DND-41 (cell line): ENCODE data around the gene ARL2BP.

Source experiments
- ATAC-seq: fragments of 200-7000 bp; cut with Tn5 transposase; 3 replicates; pipeline ENCODE4 v1.9.1; 2021; ENCODE audit warnings: low read depth; ENCODE audit not compliant: insufficient read depth
- DNase-seq: peaks from one replicate; pipeline ENCODE4 v3.0.0-alpha.2; 2020
- H2AFZ ChIP-seq: 2 replicates; pipeline ENCODE4 v1.6.0; 2012; ENCODE audit warnings: low read depth, low read length
- H3K27ac ChIP-seq: 2 replicates; pipeline ENCODE4 v1.5.1; 2012; ENCODE audit warnings: low read length, inconsistent platforms
- H3K27me3 ChIP-seq: fragments of 200-600 bp; sonication (generic); 2 replicates; pipeline ENCODE4 v1.6.0; 2012; ENCODE audit warnings: low read length, mild to moderate bottlenecking, inconsistent platforms; ENCODE audit not compliant: insufficient read depth, poor library complexity
- H3K36me3 ChIP-seq: 2 replicates; pipeline ENCODE4 v1.5.1; 2012; ENCODE audit warnings: low read length, inconsistent platforms; ENCODE audit not compliant: insufficient read depth
- H3K4me1 ChIP-seq: 2 replicates; pipeline ENCODE4 v1.5.1; 2012; ENCODE audit warnings: mild to moderate bottlenecking, low read length; ENCODE audit not compliant: insufficient read depth
- H3K4me2 ChIP-seq: 2 replicates; pipeline ENCODE4 v1.6.0; 2012; ENCODE audit warnings: mild to moderate bottlenecking, moderate library complexity, low read length, inconsistent platforms; ENCODE audit not compliant: insufficient read depth
- H3K4me3 ChIP-seq, 2 experiments: fragments of 200-600 bp in 1 of 2; shearing (Covaris generic) in 1 of 2; 2 replicates each; pipeline ENCODE4 v1.5.1; 2012 to 2016; ENCODE audit warnings: inconsistent platforms in 2 of 2, low read length in 2 of 2, mild to moderate bottlenecking in 2 of 2, low read depth in 1 of 2, moderate library complexity in 1 of 2
- H3K79me2 ChIP-seq: 2 replicates; pipeline ENCODE4 v1.6.0; 2012; ENCODE audit warnings: low read length, inconsistent platforms; ENCODE audit not compliant: insufficient read depth
- H3K9ac ChIP-seq: 2 replicates; pipeline ENCODE4 v1.6.0; 2012; ENCODE audit warnings: low read depth, mild to moderate bottlenecking, inconsistent platforms, low read length, moderate library complexity
- H3K9me3 ChIP-seq: 2 replicates; pipeline ENCODE4 v1.5.1; 2012; ENCODE audit warnings: low read length, moderate library complexity, mild to moderate bottlenecking, inconsistent platforms; ENCODE audit not compliant: insufficient read depth, severe bottlenecking
- H4K20me1 ChIP-seq: 2 replicates; pipeline ENCODE4 v1.6.0; 2012; ENCODE audit warnings: low read length; ENCODE audit not compliant: insufficient read depth
- EZH2 ChIP-seq: IDR thresholded peaks from 3 replicates; pipeline ENCODE4 v1.6.1; 2012; ENCODE audit warnings: borderline replicate concordance, low read depth, mild to moderate bottlenecking, moderate library complexity, low read length, inconsistent platforms; ENCODE audit not compliant: severe bottlenecking
- TF ChIP-seq, protein P1 (sequence below): IDR thresholded peaks from 2 replicates; pipeline ENCODE4 v1.5.1; 2012; ENCODE audit warnings: borderline replicate concordance, low read length, moderate library complexity, mild to moderate bottlenecking; ENCODE audit not compliant: poor library complexity, severe bottlenecking; ENCODE audit errors: extremely low read depth

The ARL2BP gene

DNA sequence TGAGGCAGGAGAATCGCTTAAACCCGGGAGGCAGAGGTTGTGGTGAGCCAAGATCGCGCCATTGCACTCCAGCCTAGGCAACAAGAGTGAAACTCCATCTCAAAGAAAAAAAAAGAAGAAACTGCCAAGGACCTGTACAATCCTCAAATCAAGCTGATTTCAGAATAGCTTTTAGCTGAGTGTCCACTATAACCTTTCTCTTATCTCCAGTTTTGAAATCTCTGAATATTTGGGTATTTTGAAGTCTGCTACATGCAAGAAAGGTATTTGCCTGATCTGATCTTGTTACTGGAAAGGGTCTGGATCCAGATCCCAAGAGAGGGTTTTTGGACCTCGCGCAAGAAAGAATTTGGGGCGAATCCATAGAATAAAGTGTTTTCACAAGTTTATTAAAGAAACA is 19.1 kb upstream of the ARL2BP start:
- H3K4me2 ChIP-seq = no peak overlapping the region
- H2AFZ ChIP-seq = no peak overlapping the region
- no peaks in the 10 kb centered on the region for H3K27me3 ChIP-seq
- ATAC-seq (no peak), DNase-seq (no peak)
- TF ChIP-seq EZH2 = no peak
- TF ChIP-seq, protein P1, sequence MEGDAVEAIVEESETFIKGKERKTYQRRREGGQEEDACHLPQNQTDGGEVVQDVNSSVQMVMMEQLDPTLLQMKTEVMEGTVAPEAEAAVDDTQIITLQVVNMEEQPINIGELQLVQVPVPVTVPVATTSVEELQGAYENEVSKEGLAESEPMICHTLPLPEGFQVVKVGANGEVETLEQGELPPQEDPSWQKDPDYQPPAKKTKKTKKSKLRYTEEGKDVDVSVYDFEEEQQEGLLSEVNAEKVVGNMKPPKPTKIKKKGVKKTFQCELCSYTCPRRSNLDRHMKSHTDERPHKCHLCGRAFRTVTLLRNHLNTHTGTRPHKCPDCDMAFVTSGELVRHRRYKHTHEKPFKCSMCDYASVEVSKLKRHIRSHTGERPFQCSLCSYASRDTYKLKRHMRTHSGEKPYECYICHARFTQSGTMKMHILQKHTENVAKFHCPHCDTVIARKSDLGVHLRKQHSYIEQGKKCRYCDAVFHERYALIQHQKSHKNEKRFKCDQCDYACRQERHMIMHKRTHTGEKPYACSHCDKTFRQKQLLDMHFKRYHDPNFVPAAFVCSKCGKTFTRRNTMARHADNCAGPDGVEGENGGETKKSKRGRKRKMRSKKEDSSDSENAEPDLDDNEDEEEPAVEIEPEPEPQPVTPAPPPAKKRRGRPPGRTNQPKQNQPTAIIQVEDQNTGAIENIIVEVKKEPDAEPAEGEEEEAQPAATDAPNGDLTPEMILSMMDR = no peak
- no peak overlapping the region for H3K27ac ChIP-seq
- no peaks in the 10 kb centered on the region for H3K9me3 ChIP-seq
- H3K4me1 ChIP-seq = no peaks in the 10 kb centered on the region
- H4K20me1 ChIP-seq = no peaks in the 10 kb centered on the region
- H3K36me3 ChIP-seq = peaks cover 85% of the 10 kb centered on the region
- no peak overlapping the region for H3K4me3 ChIP-seq
- no peaks in the 10 kb centered on the region for H3K79me2 ChIP-seq
- H3K9ac ChIP-seq = no peak overlapping the region

DNA sequence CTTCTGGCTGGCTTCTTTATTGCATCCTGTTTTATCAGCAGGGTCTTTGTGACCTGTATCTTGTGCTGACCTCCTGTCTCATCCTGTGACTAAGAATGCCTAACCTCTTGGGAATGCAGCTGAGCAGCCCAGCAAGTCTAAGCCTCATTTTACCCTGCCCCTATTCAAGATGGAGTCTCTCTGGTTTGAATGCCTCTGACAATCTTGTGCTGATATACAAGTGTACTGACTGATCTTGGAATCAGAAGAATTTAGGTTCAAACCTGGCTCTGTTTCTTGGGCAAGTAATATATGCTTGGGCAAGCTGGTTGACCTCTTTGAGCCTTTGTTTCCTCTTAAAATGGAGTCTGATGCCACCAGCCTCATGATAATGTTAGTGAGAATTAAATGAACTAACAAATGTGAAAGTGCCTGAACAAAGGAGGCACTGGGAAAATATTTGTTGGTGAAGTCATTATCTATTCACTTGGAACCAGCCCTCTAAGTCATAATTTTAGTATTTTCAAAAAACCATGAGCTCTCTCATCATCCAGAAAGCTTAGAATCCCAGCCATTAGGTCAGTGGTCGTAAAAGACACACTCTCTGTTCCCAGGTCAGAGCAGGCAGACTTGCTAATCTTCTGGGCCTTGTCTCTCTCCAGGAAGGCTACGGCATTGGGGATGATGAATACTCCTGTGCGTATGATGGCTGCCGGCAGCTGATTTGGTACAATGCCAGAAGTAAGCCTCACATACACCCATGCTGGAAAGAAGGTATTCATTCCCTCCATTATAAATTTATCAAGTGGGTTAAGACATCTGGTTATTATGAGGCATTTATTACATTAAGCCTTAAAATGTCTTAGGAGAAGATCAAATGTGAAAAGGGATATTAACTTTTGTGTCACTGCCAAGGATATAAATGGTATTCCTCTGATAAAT is 18.1 kb upstream of the ARL2BP start:
- no peak for DNase-seq
- Histone ChIP-seq H3K27ac (no peak overlapping the region), H3K4me1 (no peaks in the 10 kb centered on the region)

DNA sequence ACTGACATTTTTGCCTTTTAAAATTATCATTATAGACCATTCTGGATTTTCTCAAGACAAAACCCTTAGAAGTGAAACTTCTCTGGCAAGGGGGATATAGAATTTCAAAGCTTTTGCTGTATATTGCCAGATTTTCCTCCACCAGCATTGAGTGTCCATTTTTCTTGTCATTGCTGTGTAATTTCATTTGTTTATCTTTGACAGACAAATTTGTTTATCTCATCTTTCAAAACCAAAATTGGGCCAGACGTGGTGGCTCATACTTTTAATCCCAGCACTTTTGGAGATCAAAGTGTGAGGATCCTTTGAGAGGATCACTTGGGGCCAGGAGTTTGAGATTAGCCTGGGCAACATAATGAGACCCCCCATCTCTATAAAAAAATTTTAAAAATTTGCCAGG is 16.0 kb upstream of the ARL2BP start:
- Histone ChIP-seq H2AFZ (no peak overlapping the region), H3K36me3 (peaks cover 87% of the 10 kb centered on the region), H3K27me3 (no peaks in the 10 kb centered on the region), H3K4me3 (no peak overlapping the region), H3K9me3 (no peaks in the 10 kb centered on the region), H4K20me1 (no peaks in the 10 kb centered on the region), H3K4me2 (no peak overlapping the region), H3K27ac (no peak overlapping the region), H3K9ac (no peak overlapping the region), H3K79me2 (no peaks in the 10 kb centered on the region), H3K4me1 (no peaks in the 10 kb centered on the region)
- TF ChIP-seq EZH2 = no peak
- TF ChIP-seq, protein P1 = no peak
- ATAC-seq = no peak
- DNase-seq = no peak

More for the DNA sequence above, 18.1 kb upstream of the ARL2BP start:
- no peaks in the 10 kb centered on the region for H4K20me1 ChIP-seq
- no peak overlapping the region for H2AFZ ChIP-seq
- no peaks in the 10 kb centered on the region for H3K79me2 ChIP-seq
- no peak overlapping the region for H3K9ac ChIP-seq
- TF ChIP-seq, protein P1 = no peak
- no peak for TF ChIP-seq EZH2
- no peak overlapping the region for H3K4me3 ChIP-seq
- no peak for ATAC-seq
- no peaks in the 10 kb centered on the region for H3K27me3 ChIP-seq
- no peaks in the 10 kb centered on the region for H3K9me3 ChIP-seq
- H3K36me3 ChIP-seq = peaks cover 85% of the 10 kb centered on the region
- no peak overlapping the region for H3K4me2 ChIP-seq
